ENCODE results near the gene S100A9. TPM values are rescaled to one million over a fixed set of nuclear protein-coding genes. Genes with fewer than 3 reads are reported as not detected.

The S100A9 gene
- total and polyA plus RNA-seq, 2 experiments from 2014 or later, result 0.74 TPM; not detected in 1

DNA sequence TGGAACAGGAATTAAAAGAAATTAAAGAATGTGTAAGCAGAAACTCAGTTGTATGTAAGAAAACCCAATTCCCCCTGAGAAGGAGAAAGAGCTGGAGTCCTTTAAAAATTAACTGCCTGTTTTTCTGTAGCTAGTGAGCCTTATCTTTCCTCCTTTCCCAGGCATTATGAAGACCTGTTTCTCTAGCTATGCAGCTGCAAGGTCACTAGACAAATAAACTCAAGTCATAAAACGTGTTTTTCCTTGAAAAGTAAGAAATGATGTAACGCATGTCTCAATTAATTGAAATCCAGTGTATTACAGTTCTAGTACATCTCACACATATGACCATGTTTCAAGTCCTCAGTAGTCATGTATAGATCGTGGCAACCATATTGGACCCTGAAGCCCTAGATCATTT lies 12.5 kb downstream of the S100A9 start:
- H3K27me3 ChIP-seq, result no peaks in the 10 kb centered on the region
- no peaks in the 10 kb centered on the region for H3K36me3 ChIP-seq
- no peaks in the 10 kb centered on the region for H3K9me3 ChIP-seq (ENCODE audit: low read depth)
- no peak overlapping the region for H3K4me3 ChIP-seq
- TF ChIP-seq, protein P1, sequence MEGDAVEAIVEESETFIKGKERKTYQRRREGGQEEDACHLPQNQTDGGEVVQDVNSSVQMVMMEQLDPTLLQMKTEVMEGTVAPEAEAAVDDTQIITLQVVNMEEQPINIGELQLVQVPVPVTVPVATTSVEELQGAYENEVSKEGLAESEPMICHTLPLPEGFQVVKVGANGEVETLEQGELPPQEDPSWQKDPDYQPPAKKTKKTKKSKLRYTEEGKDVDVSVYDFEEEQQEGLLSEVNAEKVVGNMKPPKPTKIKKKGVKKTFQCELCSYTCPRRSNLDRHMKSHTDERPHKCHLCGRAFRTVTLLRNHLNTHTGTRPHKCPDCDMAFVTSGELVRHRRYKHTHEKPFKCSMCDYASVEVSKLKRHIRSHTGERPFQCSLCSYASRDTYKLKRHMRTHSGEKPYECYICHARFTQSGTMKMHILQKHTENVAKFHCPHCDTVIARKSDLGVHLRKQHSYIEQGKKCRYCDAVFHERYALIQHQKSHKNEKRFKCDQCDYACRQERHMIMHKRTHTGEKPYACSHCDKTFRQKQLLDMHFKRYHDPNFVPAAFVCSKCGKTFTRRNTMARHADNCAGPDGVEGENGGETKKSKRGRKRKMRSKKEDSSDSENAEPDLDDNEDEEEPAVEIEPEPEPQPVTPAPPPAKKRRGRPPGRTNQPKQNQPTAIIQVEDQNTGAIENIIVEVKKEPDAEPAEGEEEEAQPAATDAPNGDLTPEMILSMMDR (IDR thresholded peaks at IDR 0.05; ENCODE audit: low read depth, low read length), result no peak
- no peak for DNase-seq (ENCODE audit: low read depth in 1 of 2, low spot score in 1 of 2)
- H3K27ac ChIP-seq, result no peak overlapping the region
- H3K4me1 ChIP-seq (ENCODE audit: low read depth), result peaks cover 12% of the 10 kb centered on the region

- Histone ChIP-seq H3K27ac (no peak overlapping the region), H3K4me3 (no peak overlapping the region), H3K4me1 (ENCODE audit: low read depth) (peaks cover 6% of the 10 kb centered on the region), H3K9me3 (ENCODE audit: low read depth) (no peaks in the 10 kb centered on the region), H3K27me3 (peaks cover 2% of the 10 kb centered on the region), H3K36me3 (no peaks in the 10 kb centered on the region)
- DNase-seq (ENCODE audit: low read depth in 1 of 2, low spot score in 1 of 2), result no peak
- TF ChIP-seq, protein P1 (IDR thresholded peaks at IDR 0.05; ENCODE audit: low read depth, low read length), result no peak
Observed at GRCh38 chr1:153371231-153371630, 13.6 kb downstream of the S100A9 start.

DNA sequence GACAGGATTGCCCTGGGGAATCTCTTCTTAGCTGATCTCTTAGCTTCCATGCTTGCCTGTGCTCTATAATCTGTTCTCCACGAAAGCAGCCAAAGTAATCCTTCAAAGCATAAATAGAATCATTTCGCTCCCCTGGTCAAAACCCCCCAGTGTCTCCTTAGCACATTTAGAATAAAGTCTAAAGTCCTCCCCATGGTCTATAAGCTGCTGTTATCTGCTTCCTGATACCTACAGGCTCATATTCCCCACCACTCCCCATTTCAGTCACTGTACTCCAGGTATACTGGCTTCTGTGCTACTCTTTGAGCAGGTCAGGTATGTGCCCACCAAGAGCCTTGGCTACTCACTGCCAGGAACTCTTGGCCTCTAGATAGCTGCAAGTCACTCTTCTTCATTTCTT lies 14.9 kb downstream of the S100A9 start:
- Histone ChIP-seq H3K4me3 (no peak overlapping the region), H3K4me1 (ENCODE audit: low read depth) (peaks cover 6% of the 10 kb centered on the region), H3K36me3 (no peaks in the 10 kb centered on the region), H3K27me3 (peaks cover 2% of the 10 kb centered on the region), H3K9me3 (ENCODE audit: low read depth) (no peaks in the 10 kb centered on the region), H3K27ac (no peak overlapping the region)
- no peak for DNase-seq (ENCODE audit: low read depth in 1 of 2, low spot score in 1 of 2)
- TF ChIP-seq, protein P1 (IDR thresholded peaks at IDR 0.05; ENCODE audit: low read depth, low read length), result no peak

DNA sequence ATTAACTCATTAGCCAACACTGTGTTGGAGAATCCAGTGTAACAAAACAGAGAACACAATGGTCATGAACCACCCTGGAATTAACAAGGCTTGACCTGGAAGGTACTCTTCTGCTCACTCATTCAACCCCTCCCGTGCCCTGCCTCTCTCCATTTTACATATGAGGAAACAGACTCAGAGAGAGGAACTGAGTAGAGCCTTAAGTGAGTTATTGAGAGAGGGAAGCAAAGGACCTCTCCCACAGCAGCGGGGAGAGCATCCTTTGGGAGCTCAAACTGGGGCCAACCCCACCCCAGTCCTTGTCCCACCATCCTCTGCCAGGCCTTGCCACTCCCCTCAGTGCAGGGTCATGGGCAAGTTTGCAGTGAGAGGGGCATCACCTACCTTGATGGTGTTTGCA lies 16.4 kb downstream of the S100A9 start:
- Histone ChIP-seq H3K27ac (no peak overlapping the region), H3K9me3 (ENCODE audit: low read depth) (no peaks in the 10 kb centered on the region), H3K4me1 (ENCODE audit: low read depth) (no peaks in the 10 kb centered on the region), H3K36me3 (no peaks in the 10 kb centered on the region), H3K4me3 (no peak overlapping the region), H3K27me3 (peaks cover 2% of the 10 kb centered on the region)
- TF ChIP-seq, protein P1 (IDR thresholded peaks at IDR 0.05; ENCODE audit: low read depth, low read length), result no peak
- DNase-seq (ENCODE audit: low read depth in 1 of 2, low spot score in 1 of 2), result no peak

GRCh38 chr1:153375511-153375910 lies 17.9 kb downstream of the S100A9 start, which contains the start of gene S100A12:
Gene S100A12 (minus strand): TSS chr1:153375621. CDS start chr1:153374592, 1,029 bp downstream.
- peak in 1 of 2 donors; percentile 95 for DNase-seq (ENCODE audit: low read depth in 1 of 2, low spot score in 1 of 2)
- H3K36me3 ChIP-seq, result no peaks in the 10 kb centered on the region
- H3K4me3 ChIP-seq, result no peak within 1 kb of the TSS

More at GRCh38 chr1:153375511-153375910, 17.9 kb downstream of the S100A9 start, which contains the start of gene S100A12:
- Histone ChIP-seq H3K27me3 (peaks cover 2% of the 10 kb centered on the region), H3K4me1 (ENCODE audit: low read depth) (no peaks in the 10 kb centered on the region), H3K27ac (no peak within 1 kb of the TSS), H3K9me3 (ENCODE audit: low read depth) (no peaks in the 10 kb centered on the region)
- TF ChIP-seq, protein P1 (IDR thresholded peaks at IDR 0.05; ENCODE audit: low read depth, low read length), result no peak
